ENCODE results near the gene MZT2A.
"Not testable (repeated sequence)": the region's sequence is repeated elsewhere in the genome, so short reads cannot be mapped to it uniquely, and the experiment has no call there.

MZT2A gene

GRCh38 chr2:131534317-131534672 lies 42.1 kb upstream of the MZT2A start:
- H3K79me2 ChIP-seq (ENCODE audit: insufficient read depth, low read length); H3K9me3 ChIP-seq (ENCODE audit: insufficient read depth, low read depth, low read length); H3F3A ChIP-seq (ENCODE audit: low read depth); H3K4me2 ChIP-seq (ENCODE audit: low read depth, low read length, poor library complexity, severe bottlenecking); H3K4me3 ChIP-seq (ENCODE audit: low read length, poor library complexity, severe bottlenecking); H3K4me1 ChIP-seq (ENCODE audit: insufficient read depth, low read length, poor library complexity, severe bottlenecking); H2AFZ ChIP-seq (ENCODE audit: low read length); H3K27me3 ChIP-seq (ENCODE audit: insufficient read depth, low read length, poor library complexity, severe bottlenecking); H3K9ac ChIP-seq (ENCODE audit: low read depth, low read length, poor library complexity, severe bottlenecking); H3K9me2 ChIP-seq (replicated peaks; ENCODE audit: low read depth, low read length); H4K20me1 ChIP-seq (ENCODE audit: insufficient read depth, low read length, poor library complexity, severe bottlenecking); H3K36me3 ChIP-seq (ENCODE audit: insufficient read depth, low read length): not testable (repeated sequence)

GRCh38 chr2:131533609-131534316 lies 41.6 kb upstream of the MZT2A start:
- H3K27me3 ChIP-seq (ENCODE audit: insufficient read depth, low read length, poor library complexity, severe bottlenecking); H2AFZ ChIP-seq (ENCODE audit: low read length); H3K9me3 ChIP-seq (ENCODE audit: insufficient read depth, low read depth, low read length); H3K9ac ChIP-seq (ENCODE audit: low read depth, low read length, poor library complexity, severe bottlenecking); H3K79me2 ChIP-seq (ENCODE audit: insufficient read depth, low read length); H3K4me2 ChIP-seq (ENCODE audit: low read depth, low read length, poor library complexity, severe bottlenecking); H3K36me3 ChIP-seq (ENCODE audit: insufficient read depth, low read length); H3F3A ChIP-seq (ENCODE audit: low read depth); H4K20me1 ChIP-seq (ENCODE audit: insufficient read depth, low read length, poor library complexity, severe bottlenecking); H3K9me2 ChIP-seq (replicated peaks; ENCODE audit: low read depth, low read length); H3K4me1 ChIP-seq (ENCODE audit: insufficient read depth, low read length, poor library complexity, severe bottlenecking); H3K4me3 ChIP-seq (ENCODE audit: low read length, poor library complexity, severe bottlenecking): not testable (repeated sequence)

GRCh38 chr2:131532723-131533608 lies 40.8 kb upstream of the MZT2A start:
- H3K79me2 ChIP-seq (ENCODE audit: insufficient read depth, low read length); H4K20me1 ChIP-seq (ENCODE audit: insufficient read depth, low read length, poor library complexity, severe bottlenecking); H3F3A ChIP-seq (ENCODE audit: low read depth); H3K4me3 ChIP-seq (ENCODE audit: low read length, poor library complexity, severe bottlenecking); H3K4me1 ChIP-seq (ENCODE audit: insufficient read depth, low read length, poor library complexity, severe bottlenecking); H3K4me2 ChIP-seq (ENCODE audit: low read depth, low read length, poor library complexity, severe bottlenecking); H3K9me3 ChIP-seq (ENCODE audit: insufficient read depth, low read depth, low read length); H3K36me3 ChIP-seq (ENCODE audit: insufficient read depth, low read length); H3K9me2 ChIP-seq (replicated peaks; ENCODE audit: low read depth, low read length); H3K9ac ChIP-seq (ENCODE audit: low read depth, low read length, poor library complexity, severe bottlenecking); H3K27me3 ChIP-seq (ENCODE audit: insufficient read depth, low read length, poor library complexity, severe bottlenecking); H2AFZ ChIP-seq (ENCODE audit: low read length): not testable (repeated sequence)

GRCh38 chr2:131531547-131532185 lies 39.5 kb upstream of the MZT2A start:
- H3K9ac ChIP-seq (ENCODE audit: low read depth, low read length, poor library complexity, severe bottlenecking); H3K4me2 ChIP-seq (ENCODE audit: low read depth, low read length, poor library complexity, severe bottlenecking); H3K9me3 ChIP-seq (ENCODE audit: insufficient read depth, low read depth, low read length); H4K20me1 ChIP-seq (ENCODE audit: insufficient read depth, low read length, poor library complexity, severe bottlenecking); H3K4me3 ChIP-seq (ENCODE audit: low read length, poor library complexity, severe bottlenecking); H2AFZ ChIP-seq (ENCODE audit: low read length); H3F3A ChIP-seq (ENCODE audit: low read depth); H3K9me2 ChIP-seq (replicated peaks; ENCODE audit: low read depth, low read length); H3K79me2 ChIP-seq (ENCODE audit: insufficient read depth, low read length); H3K4me1 ChIP-seq (ENCODE audit: insufficient read depth, low read length, poor library complexity, severe bottlenecking); H3K36me3 ChIP-seq (ENCODE audit: insufficient read depth, low read length); H3K27me3 ChIP-seq (ENCODE audit: insufficient read depth, low read length, poor library complexity, severe bottlenecking): not testable (repeated sequence)

Measured in Loucy (cell line).